GM21786 (cell line): ENCODE results near the gene LRP1B.

Experiments used
- ATAC-seq: cut with Tn5 transposase; IDR thresholded peaks from one replicate; pipeline ENCODE4 v1.9.1; 2021; ENCODE audit not compliant: unreplicated experiment

LRP1B gene

DNA sequence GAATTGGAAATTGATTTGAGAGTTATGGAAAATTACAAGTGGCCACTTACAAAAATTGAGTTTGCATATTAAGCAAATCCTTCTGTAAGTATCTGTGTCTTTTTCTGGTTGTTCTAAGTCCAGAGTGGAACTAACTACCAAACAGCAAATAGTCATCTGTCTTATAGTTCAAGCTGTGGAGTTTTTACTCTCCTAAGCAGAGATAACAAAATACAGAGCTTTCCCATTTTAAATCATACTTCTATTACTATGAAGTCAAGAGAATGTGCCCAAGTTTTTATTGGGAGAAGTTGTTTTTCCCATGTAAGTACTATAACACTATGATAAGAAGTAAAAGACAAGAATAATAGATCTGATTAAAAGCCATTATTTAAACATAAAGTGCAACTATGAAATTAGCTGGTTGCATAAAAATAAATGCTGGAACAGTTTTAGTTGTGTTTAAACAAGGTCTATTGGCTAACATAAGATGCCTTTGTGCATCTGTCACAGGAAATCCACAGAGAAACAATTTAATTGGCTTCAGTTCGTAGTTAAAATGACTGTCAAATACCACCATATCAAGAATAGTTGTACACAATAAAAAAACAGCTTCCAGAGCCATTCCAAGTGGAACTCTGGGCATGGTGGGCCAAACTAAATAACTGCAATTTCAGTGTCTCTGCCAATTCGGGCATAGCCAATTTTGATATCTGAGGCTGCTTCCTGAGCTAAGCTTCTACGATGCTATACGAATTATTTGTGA, 1883.2 kb downstream of the LRP1B start:
- ATAC-seq = no peak

DNA sequence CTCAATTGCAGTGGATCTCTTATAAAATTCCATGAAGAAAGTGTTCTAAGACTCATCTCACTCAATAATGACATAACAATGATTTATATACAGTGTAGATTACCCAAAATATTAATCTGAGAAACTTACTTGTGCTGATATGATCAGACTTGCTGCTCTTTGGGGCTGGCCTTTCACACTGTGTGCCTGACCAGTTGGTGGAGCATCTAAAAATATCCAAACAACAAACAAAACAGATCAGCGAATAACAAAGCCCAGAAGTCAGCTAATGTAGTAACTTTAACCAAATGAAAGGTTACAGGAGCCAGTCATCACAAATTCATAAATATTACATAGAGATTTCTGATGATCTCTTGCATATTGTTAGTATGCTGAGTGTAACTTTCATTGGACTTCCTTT, 1883.9 kb downstream of the LRP1B start:
- no peak for ATAC-seq

- ATAC-seq = no peak
Observed at GRCh38 chr2:140246058-140246457, 1884.8 kb downstream of the LRP1B start.

- ATAC-seq = no peak
Observed at GRCh38 chr2:140242889-140243288, 1887.9 kb downstream of the LRP1B start.

DNA sequence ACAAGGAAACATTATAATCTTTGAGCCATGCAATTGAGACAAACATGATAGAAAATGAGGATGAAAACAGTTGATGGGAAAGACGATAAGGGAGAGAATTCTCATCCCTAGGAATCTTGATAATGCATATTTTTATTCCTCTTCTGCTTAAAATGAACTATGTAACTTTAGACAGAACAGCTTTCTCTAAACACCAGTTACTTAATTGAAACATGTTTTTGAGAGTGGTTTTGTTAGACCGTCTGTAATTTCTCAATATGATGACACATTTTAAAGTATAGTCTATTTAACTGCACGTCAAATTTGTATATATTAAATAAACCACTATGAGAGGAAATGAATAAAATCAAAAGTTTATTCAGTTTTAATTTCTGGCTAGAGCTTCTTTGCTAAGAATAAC, 1896.7 kb downstream of the LRP1B start:
- no peak for ATAC-seq

GRCh38 chr2:140210963-140211362, 1919.9 kb downstream of the LRP1B start:
- ATAC-seq = no peak

- no peak for ATAC-seq
Observed at GRCh38 chr2:140205093-140205492, 1925.7 kb downstream of the LRP1B start.

- ATAC-seq = no peak
Observed at GRCh38 chr2:140203347-140203746, 1927.5 kb downstream of the LRP1B start.

- ATAC-seq = no peak
Observed at GRCh38 chr2:140201572-140201971, 1929.2 kb downstream of the LRP1B start.

- ATAC-seq = no peak
Observed at GRCh38 chr2:140200764-140201163, 1930.1 kb downstream of the LRP1B start.

DNA sequence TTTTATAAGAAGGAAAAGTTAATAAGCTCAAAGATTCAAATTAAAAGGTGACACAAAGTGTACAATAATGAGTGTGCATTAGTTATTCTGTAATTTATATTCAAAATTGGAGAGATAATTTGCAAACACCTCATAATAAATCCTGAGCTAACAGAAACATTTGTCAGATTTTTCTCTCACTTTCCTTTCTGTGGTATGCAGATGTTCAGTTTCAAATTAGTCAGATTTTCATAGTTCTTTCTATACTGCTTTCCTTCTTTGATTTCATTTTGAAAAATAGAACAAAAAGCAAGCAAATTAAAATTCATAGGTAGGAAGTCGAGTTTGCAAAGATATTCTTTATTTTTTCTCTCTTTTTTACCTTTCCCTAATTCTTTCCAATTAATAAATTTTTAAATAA, 1930.5 kb downstream of the LRP1B start:
- ATAC-seq = no peak

GRCh38 chr2:140199312-140199711, 1931.5 kb downstream of the LRP1B start:
- no peak for ATAC-seq

DNA sequence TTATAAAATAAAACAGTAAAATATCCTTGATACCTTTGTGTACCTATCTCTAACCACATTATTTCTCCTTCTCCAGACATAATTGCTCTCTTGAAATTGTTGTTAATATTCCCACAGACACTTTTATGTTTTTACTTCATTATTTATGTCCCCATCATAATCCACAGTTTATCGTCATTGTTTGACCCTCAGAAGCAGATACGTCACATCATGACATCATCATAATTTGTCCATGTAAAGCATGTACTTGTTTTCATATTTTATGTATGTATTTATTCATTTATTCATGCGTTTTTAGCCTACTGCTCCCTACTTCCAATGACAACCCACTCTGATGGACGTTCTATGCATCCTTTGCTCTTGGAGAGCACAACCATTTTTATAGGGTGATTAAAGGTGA, 1943.7 kb downstream of the LRP1B start:
- ATAC-seq = no peak

- ATAC-seq = no peak
Observed at GRCh38 chr2:140186313-140186712, 1944.5 kb downstream of the LRP1B start.

DNA sequence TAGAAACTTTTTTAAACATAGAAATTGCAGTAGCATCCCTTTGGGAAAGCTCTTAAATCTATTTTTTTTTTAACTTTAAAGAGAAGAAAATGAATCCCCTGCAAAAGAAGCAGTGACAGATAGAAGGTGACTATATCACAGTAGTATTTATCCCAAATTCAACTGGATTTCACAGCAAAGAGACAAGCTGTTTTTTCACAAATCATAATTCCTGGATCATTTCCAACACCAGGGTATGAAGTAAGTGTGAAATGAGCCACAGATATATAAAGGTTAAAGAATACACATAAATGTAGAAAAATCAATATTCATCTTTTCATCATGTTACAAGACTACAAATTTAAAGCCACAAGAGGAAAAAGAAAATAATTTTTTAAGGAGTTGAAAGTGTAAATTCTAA, 1945.7 kb downstream of the LRP1B start:
- ATAC-seq = no peak

DNA sequence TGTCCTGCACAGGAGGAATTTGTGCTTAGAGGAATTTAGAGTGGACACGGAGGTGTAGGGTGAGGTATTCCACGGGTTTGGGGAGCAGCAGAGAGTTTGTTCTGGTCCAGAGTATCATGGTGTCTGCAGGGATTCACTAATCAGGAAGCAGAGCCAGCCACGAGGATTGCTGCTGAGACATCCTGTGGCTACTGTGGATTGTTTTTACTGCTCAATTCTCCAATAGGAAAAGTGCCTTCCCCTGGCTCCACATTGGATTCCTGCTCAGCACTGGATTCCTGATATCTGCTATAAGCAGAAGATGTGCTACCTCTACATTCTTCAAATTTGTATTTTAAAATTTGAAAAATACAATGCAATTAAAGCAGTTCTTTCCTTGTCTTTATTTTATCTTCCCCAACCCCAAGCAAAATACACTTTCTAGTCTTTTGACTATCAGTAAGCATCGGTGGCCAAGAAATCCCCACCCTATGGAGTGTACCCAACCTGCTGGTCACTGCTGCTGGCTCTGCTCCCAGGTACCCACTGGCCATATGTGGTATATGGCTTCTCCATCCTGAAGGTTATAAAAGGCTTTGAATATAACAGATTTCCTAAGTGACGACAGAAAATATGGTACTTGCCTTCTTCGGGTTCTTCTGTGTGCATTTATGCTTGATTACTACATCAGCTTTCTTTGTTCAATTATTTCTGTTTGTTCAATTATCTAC, 1947.6 kb downstream of the LRP1B start:
- ATAC-seq = no peak
